Tibial nerve (tissue), 4 donors: ENCODE measurements around the gene HOXA9.

Experiments used
- CTCF ChIP-seq, 5 experiments: fragments of 200-600 bp in 3 of 5; fragments of 450-650 bp in 2 of 5; sonication (generic) in 3 of 5; IDR thresholded peaks; one replicate each; pipeline ENCODE4 v1.5.1; 2016 to 2019; ENCODE audit warnings: antibody characterized with exemption in 5 of 5, mild to moderate bottlenecking in 3 of 5, moderate library complexity in 2 of 5
- EP300 ChIP-seq, 2 donors: sonication (generic); formaldehyde crosslinking; IDR thresholded peaks; one replicate each; pipeline ENCODE4 v1.6.1; 2017; ENCODE audit warnings: antibody characterized with exemption in 2 of 2, mild to moderate bottlenecking in 1 of 2
- POLR2A ChIP-seq, 2 donors: fragments of 450-650 bp; IDR thresholded peaks; one replicate each; pipeline ENCODE4 v1.6.1; 2017; ENCODE audit warnings: antibody characterized with exemption in 2 of 2, mild to moderate bottlenecking in 2 of 2, moderate library complexity in 2 of 2

DNA sequence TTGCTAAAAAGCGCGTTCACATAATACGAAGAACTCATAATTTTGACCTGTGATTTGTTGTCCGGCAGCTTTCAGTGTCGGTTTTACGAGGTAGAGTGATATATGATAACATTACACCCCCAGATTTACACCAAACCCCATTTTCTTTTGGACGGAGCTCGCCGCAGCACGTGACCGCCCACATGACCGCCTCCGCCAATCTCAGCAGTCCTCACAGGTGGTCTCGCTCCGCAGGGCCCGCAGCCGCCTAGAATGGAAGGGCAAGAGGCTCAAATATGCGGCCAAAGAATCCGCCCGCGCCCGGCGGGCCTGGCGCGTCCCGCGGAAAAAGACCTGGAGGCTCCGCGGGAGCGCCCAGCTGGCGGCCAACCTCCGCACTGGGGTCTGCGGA lies 8.8 kb downstream of the HOXA9 start, which contains the start of gene HOXA7:
- TF ChIP-seq POLR2A (IDR thresholded peaks at IDR 0.05) (peak in 1 of 2 donors; percentile 25), CTCF (IDR thresholded peaks at IDR 0.05) (peak in 1 of 5 experiments; percentile 12), EP300 (IDR thresholded peaks at IDR 0.05) (peak in 1 of 2 donors; percentile 40)
